ENCODE measurements around the gene MMP27.
A peak's percentile ranks its signal among the peaks of the same experiment; 100 is the strongest.
"Not testable (repeated sequence)": the region's sequence is repeated elsewhere in the genome, so short reads cannot be mapped to it uniquely, and the experiment has no call there.

Gene MMP27, protein sequence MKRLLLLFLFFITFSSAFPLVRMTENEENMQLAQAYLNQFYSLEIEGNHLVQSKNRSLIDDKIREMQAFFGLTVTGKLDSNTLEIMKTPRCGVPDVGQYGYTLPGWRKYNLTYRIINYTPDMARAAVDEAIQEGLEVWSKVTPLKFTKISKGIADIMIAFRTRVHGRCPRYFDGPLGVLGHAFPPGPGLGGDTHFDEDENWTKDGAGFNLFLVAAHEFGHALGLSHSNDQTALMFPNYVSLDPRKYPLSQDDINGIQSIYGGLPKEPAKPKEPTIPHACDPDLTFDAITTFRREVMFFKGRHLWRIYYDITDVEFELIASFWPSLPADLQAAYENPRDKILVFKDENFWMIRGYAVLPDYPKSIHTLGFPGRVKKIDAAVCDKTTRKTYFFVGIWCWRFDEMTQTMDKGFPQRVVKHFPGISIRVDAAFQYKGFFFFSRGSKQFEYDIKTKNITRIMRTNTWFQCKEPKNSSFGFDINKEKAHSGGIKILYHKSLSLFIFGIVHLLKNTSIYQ

GRCh38 chr11:102705626-102706025, at the start of gene MMP27:
Gene MMP27, minus strand, starts transcription at chr11:102705769. Its CDS starts 55 bp downstream, at chr11:102705714.
- DNase-seq (ENCODE audit: low read depth) = no peak

DNA sequence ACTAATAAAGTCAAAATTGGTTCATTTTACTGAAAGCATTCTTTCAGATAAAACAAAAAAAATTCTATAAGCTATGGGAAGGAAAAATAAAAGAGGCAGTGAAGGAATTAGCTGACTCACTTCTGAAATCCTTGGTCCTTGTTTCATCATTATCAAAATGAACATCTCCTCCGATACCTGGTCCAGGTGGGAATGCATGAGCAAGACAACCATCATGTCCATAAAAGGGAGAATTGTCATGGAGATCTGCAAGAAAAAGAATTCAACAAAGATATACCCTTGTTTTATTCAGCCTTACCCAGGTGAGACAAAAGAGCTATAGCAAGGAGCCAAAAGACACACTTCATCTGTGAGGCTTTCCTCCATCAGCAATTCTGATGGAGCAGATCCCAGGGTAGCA, 47.7 kb upstream of the MMP27 start:
- DNase-seq (ENCODE audit: low read depth) = no peak

DNA sequence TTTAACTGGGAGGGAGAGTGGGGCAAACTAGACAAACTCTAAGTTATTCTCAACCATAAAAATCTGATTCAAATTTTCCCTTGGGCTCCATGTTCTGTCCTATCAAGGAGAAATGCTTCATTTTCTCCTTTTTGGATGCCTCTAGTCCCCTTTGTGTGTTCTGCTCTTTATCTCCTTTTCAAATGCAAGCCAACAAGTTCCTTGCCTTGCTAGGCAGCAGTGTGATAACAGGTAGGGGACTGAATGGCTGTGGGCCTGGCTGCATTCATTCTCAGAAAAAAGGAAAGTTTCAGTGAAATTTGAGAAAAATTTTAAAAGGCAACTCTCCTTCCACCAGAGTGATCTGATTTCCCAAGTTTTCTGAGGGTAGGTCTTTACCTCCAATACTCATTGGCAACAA, 46.1 kb upstream of the MMP27 start:
- DNase-seq (ENCODE audit: low read depth) = no peak

DNA sequence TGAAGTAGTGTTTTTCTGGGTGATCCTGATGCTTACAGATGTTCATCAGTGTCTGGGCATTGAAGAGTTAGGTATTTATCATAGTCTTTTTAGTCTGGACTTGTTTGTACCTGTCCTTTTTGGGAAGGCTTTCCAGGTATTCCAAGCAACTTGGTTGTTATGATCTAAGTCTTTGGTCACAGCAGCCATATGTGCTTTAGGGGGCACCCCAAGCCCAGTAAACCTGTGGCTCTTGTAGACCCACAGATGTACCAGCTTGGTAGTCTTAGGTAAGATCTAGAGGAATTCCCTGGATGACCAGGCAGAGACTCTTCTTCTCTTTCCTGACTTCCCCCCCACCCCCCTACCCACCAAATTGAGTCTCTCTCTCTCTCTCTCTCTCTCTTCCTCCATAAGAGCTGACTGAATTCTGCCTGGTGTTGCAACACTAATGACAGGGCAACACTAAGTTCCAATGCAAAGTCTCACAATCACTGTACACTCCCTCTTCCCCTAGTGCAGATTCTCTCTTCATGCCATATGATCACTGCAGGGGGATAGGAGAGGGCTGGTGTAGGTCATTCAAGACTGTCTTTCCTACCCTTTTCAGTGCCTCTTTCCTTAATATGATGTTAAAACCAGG, 43.6 kb upstream of the MMP27 start:
- DNase-seq (ENCODE audit: low read depth) = no peak

- DNase-seq (ENCODE audit: low read depth) = not testable (repeated sequence)
Observed at GRCh38 chr11:102746746-102747578, 41.4 kb upstream of the MMP27 start.

DNA sequence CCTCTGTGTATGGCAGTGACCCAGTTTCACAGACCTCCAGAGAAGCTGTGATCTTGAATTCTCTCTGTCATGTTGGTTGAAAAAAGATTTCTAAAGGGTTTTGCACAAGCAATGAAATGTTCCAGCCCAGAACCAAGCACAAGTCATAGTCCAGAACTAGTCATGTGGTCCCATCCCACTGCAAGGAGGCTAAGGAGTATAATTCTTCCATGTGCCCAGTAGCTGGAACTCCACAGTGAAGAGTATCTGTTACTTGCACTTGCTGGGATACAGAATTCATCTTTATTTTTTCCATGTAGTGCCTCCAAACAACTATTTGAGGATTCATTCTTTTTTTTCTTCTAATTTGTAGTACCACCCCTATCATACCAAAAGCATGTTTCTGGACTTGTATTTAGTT, 29.1 kb upstream of the MMP27 start:
- no peak for DNase-seq (ENCODE audit: low read depth)

DNA sequence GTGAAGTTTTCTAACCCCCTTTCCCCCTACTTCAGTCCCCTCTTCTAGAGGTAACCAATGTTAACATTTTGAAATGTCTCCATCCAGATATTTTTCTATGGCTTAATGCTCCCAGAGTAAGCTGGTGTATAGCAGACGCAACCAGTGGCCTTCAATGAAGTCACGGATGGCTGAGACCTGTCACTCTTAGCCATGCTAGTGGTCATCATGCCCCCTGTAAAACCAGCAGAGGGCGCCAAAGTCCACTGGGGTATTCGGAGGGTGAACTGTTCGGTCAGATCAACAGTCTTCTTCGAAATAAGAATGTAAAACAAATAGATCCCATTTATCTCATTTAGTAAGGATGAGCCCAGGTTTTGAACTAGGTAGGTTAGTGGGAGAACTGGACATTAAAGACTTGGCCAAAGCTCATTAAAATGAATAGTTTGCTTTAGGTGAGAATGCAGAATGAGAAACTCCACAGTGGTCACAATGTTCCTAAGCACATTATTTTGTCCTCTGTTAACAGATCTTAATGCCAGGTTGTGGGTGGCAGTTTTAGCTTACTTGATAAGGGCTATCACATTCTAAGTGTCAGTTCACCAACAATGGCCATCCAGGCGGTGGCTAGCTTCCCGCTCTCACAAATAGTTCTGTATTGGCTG, 27.8 kb upstream of the MMP27 start:
- peak; percentile 5 for DNase-seq (ENCODE audit: low read depth)

- not testable (repeated sequence) for DNase-seq (ENCODE audit: low read depth)
Observed at GRCh38 chr11:102730944-102731343, 25.4 kb upstream of the MMP27 start.

- no peak for DNase-seq (ENCODE audit: low read depth)
Observed at GRCh38 chr11:102729849-102730815, 24.6 kb upstream of the MMP27 start.

- no peak for DNase-seq (ENCODE audit: low read depth)
Observed at GRCh38 chr11:102727890-102728289, 22.3 kb upstream of the MMP27 start.

GRCh38 chr11:102724904-102725500, 19.4 kb upstream of the MMP27 start, which contains the start of gene MMP8:
Gene MMP8, minus strand, starts transcription at chr11:102724954. Its CDS starts 99 bp downstream, at chr11:102724855.
- no peak for DNase-seq (ENCODE audit: low read depth)

GRCh38 chr11:102722821-102723220, 17.3 kb upstream of the MMP27 start:
- no peak for DNase-seq (ENCODE audit: low read depth)

DNA sequence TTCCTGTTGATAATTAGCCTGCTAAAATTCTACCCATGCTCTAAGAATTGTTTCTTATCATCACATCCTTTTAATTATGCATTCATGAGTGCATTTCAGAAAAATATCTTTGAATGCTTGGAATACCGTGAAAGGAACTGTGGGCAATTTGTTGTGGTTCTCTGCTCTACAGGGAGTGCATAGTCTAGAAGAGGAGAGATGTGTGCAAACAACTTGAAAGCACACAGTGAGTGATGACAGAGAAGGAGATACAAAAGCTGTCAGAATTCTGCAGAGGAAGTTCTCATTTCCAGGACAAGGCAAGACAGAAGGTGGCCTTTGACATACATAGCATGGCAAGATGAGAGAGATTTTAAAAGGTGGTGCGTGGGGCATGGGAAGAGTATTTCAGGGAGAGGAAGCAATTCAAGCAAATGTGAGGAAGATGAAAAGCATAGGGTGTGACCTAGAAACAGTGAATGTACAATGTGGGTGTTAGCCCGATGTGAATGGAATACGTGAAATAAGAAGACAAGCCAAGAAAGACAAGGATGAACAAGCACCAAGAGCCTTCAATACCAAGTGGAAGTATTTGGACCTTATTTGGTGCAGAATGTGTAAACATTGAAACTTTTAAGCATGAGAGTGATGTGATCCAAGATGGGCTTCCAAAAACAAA, 14.2 kb upstream of the MMP27 start:
- no peak for DNase-seq (ENCODE audit: low read depth)

DNA sequence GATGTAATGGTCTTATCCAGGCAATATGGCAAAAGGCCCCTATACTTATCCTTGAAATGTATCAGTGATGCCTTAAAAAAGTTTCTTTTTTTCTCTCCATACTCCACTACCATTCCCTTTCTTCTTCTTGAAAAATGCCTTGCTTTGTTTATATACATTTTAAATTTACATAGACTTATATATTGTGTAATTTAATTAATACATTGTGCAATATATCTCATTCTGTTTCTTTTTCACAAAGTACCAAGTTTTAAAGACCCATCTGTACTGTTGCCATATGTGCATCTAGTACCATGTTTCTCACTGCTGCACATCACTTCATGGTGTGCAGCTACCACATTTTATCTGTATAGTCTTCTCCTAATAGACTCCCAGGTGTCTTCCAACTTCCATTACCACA, 11.7 kb upstream of the MMP27 start:
- DNase-seq (ENCODE audit: low read depth) = no peak

- DNase-seq (ENCODE audit: low read depth) = no peak
Observed at GRCh38 chr11:102716527-102716926, 11.0 kb upstream of the MMP27 start.

GRCh38 chr11:102712137-102712536, 6.6 kb upstream of the MMP27 start:
- no peak for DNase-seq (ENCODE audit: low read depth)

GRCh38 chr11:102709201-102709945, 3.8 kb upstream of the MMP27 start:
- DNase-seq (ENCODE audit: low read depth) = no peak

GRCh38 chr11:102708654-102709053, 3.1 kb upstream of the MMP27 start:
- DNase-seq (ENCODE audit: low read depth) = no peak

DNA sequence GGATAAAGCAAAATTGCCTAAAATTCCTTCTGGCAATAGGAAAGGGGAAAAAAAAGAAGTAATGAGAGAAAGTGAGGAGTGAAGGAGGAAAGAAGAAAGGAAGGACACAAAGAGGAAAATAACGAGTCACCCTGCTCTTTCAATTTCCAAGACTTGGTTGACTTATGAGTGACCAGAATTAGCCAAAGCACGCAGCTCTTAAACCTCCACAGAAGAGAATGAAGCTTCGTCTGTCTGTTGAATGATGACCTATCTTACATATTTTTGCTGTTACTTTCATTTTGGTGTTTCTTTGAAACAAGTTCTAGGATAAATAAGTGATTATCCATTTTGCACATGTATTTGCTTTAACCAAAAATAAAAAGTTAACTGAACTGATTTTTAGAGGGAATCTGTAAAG, 728 bp downstream of the MMP27 start:
- no peak for DNase-seq (ENCODE audit: low read depth)

All from stimulated activated CD8-positive, alpha-beta memory T cell treated with anti-CD3 and anti-CD28 coated beads, Interleukin-7, amount 100 ng/mL, for 24 hours (primary cell).